Glutamatergic neuron (in vitro differentiated cells): ENCODE data around the gene KLHL2. TPM values are rescaled to one million over a fixed set of nuclear protein-coding genes. Genes with fewer than 3 reads are reported as not detected.

Source experiments
- DNase-seq: peaks from one replicate; pipeline ENCODE4 v3.0.0; 2022
- H3K27ac Mint-ChIP-seq: one replicate; pipeline ENCODE4 v1.8.0; 2020; ENCODE audit warnings: mild to moderate bottlenecking, mixed read lengths, inconsistent platforms; ENCODE audit not compliant: unreplicated experiment
- H3K27me3 Mint-ChIP-seq: one replicate; pipeline ENCODE4 v1.8.0; 2020; ENCODE audit warnings: mild to moderate bottlenecking, moderate library complexity, mixed read lengths, inconsistent platforms; ENCODE audit not compliant: unreplicated experiment
- H3K36me3 Mint-ChIP-seq: one replicate; pipeline ENCODE4 v1.8.0; 2020; ENCODE audit warnings: mild to moderate bottlenecking, mixed read lengths, inconsistent platforms; ENCODE audit not compliant: unreplicated experiment
- H3K4me1 Mint-ChIP-seq: one replicate; pipeline ENCODE4 v1.8.0; 2020; ENCODE audit warnings: mild to moderate bottlenecking, low read depth, mixed read lengths, inconsistent platforms; ENCODE audit not compliant: unreplicated experiment
- H3K4me3 Mint-ChIP-seq: one replicate; pipeline ENCODE4 v1.8.0; 2020; ENCODE audit warnings: mild to moderate bottlenecking, mixed read lengths, inconsistent platforms; ENCODE audit not compliant: unreplicated experiment
- H3K9me3 Mint-ChIP-seq: one replicate; pipeline ENCODE4 v1.8.0; 2020; ENCODE audit warnings: mild to moderate bottlenecking, moderate library complexity, mixed read lengths, inconsistent platforms; ENCODE audit not compliant: unreplicated experiment
- CTCF ChIP-seq: fragments of 200-600 bp; sonication (generic); IDR thresholded peaks from one replicate; pipeline ENCODE4 v1.5.0; 2021; ENCODE audit not compliant: partially characterized antibody, unreplicated experiment
- total RNA-seq: library from RNA; stranded (reverse); fragmentation: NEBNext Ultra II Directional; extraction: Animal tissue kit (Norgen Biotek cat#: 25700); gene quantifications from one replicate; pipeline ENCODE4 v1.2.1, GENCODE V29; 2021; ENCODE audit not compliant: unreplicated experiment

The KLHL2 gene
- total RNA-seq, 1 donor from 2014 or later, result 19.7 TPM

- DNase-seq, result no peak
- no peaks in the 10 kb centered on the region for H3K27me3 Mint-ChIP-seq
- no peak overlapping the region for H3K27ac Mint-ChIP-seq
- no peaks in the 10 kb centered on the region for H3K9me3 Mint-ChIP-seq
- H3K4me3 Mint-ChIP-seq, result no peak overlapping the region
- no peak for TF ChIP-seq CTCF
- H3K36me3 Mint-ChIP-seq, result no peaks in the 10 kb centered on the region
- peaks cover 1% of the 10 kb centered on the region for H3K4me1 Mint-ChIP-seq
Measured at GRCh38 chr4:165351359-165352130, 144.2 kb downstream of the KLHL2 start.

- Mint-ChIP-seq H3K36me3 (no peaks in the 10 kb centered on the region), H3K4me3 (no peak overlapping the region), H3K27ac (no peak overlapping the region), H3K4me1 (peaks cover 13% of the 10 kb centered on the region), H3K9me3 (no peaks in the 10 kb centered on the region), H3K27me3 (no peaks in the 10 kb centered on the region)
- no peak for TF ChIP-seq CTCF
- DNase-seq, result peak; percentile 61
Measured at GRCh38 chr4:165355900-165356300, 148.5 kb downstream of the KLHL2 start.

GRCh38 chr4:165359506-165359905, 152.1 kb downstream of the KLHL2 start:
- Mint-ChIP-seq H3K36me3 (no peaks in the 10 kb centered on the region), H3K9me3 (no peaks in the 10 kb centered on the region), H3K27me3 (no peaks in the 10 kb centered on the region), H3K4me3 (no peak overlapping the region), H3K27ac (no peak overlapping the region), H3K4me1 (peaks cover 12% of the 10 kb centered on the region)
- TF ChIP-seq CTCF, result no peak
- no peak for DNase-seq

DNA sequence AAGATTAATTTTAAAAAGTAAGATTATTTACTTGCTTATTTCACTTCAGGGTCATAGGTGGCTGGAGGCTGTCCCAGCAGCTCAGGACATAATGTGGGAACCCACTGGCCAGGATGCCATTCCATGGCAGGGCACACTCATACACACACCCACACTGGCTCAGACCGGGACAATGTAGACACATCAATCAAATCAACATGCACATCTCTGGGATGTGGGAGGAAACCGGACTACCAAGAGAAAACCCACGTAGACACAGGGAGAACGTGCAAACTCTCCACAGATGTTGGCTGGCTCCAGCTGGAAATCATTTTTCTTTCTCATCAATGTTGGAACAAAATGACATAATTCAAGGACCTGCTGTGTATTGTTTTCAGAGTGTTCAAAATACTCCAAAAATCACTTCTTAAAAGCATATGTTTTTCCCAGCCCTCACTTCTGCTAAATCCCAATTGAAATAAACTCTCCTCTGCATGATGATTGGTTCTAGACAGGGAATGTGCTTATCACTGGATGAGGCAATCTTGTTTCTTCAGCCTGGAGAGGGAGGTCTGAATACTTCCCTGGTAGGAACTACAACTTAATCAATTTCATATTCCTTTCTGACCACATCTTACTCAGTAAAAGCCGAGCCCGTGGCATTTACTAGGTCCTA, 152.8 kb downstream of the KLHL2 start:
- H3K27me3 Mint-ChIP-seq, result no peaks in the 10 kb centered on the region
- DNase-seq, result no peak
- H3K36me3 Mint-ChIP-seq, result no peaks in the 10 kb centered on the region
- TF ChIP-seq CTCF, result no peak
- H3K27ac Mint-ChIP-seq, result no peak overlapping the region
- peaks cover 12% of the 10 kb centered on the region for H3K4me1 Mint-ChIP-seq
- H3K4me3 Mint-ChIP-seq, result no peak overlapping the region
- H3K9me3 Mint-ChIP-seq, result no peaks in the 10 kb centered on the region
